Measurements from ENCODE around the gene FARP1.

FARP1 gene

GRCh38 chr13:98349731-98350305 is 206.9 kb downstream of the FARP1 start:
- TF ChIP-seq, protein P1, sequence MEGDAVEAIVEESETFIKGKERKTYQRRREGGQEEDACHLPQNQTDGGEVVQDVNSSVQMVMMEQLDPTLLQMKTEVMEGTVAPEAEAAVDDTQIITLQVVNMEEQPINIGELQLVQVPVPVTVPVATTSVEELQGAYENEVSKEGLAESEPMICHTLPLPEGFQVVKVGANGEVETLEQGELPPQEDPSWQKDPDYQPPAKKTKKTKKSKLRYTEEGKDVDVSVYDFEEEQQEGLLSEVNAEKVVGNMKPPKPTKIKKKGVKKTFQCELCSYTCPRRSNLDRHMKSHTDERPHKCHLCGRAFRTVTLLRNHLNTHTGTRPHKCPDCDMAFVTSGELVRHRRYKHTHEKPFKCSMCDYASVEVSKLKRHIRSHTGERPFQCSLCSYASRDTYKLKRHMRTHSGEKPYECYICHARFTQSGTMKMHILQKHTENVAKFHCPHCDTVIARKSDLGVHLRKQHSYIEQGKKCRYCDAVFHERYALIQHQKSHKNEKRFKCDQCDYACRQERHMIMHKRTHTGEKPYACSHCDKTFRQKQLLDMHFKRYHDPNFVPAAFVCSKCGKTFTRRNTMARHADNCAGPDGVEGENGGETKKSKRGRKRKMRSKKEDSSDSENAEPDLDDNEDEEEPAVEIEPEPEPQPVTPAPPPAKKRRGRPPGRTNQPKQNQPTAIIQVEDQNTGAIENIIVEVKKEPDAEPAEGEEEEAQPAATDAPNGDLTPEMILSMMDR (IDR thresholded peaks at IDR 0.05; ENCODE audit: borderline replicate concordance, insufficient read depth, low read depth, low read length) = no peak
- H3K4me3 ChIP-seq (ENCODE audit: low read depth, low read length) = no peak overlapping the region

- TF ChIP-seq, protein P1 (IDR thresholded peaks at IDR 0.05; ENCODE audit: borderline replicate concordance, insufficient read depth, low read depth, low read length) = no peak
- H3K4me3 ChIP-seq (ENCODE audit: low read depth, low read length) = no peak overlapping the region
These were observed 207.9 kb downstream of the FARP1 start for GRCh38 chr13:98350746-98351330.

DNA sequence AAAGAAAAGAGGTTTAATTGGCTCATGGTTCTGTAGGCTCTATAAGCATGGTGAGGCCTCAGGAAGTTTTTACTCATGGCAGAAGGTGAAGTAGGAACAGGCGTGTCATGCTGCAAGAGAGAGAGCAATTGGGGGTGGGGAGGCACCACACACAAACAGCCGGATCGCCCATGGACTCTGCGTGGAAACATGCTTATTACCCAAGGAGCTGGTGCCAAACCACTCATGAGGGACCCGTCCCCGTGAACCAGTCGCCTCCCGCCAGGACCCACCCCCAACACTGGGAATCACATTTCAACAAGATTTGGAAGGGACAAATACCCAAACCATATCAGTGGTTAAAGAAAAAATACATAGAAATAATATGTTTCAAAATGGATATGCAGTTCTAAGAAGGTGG is 208.7 kb downstream of the FARP1 start:
- no peak overlapping the region for H3K4me3 ChIP-seq (ENCODE audit: low read depth, low read length)
- TF ChIP-seq, protein P1 (IDR thresholded peaks at IDR 0.05; ENCODE audit: borderline replicate concordance, insufficient read depth, low read depth, low read length) = no peak

GRCh38 chr13:98352226-98352625 is 209.3 kb downstream of the FARP1 start:
- no peak overlapping the region for H3K4me3 ChIP-seq (ENCODE audit: low read depth, low read length)
- TF ChIP-seq, protein P1 (IDR thresholded peaks at IDR 0.05; ENCODE audit: borderline replicate concordance, insufficient read depth, low read depth, low read length) = no peak

- no peak overlapping the region for H3K4me3 ChIP-seq (ENCODE audit: low read depth, low read length)
- TF ChIP-seq, protein P1 (IDR thresholded peaks at IDR 0.05; ENCODE audit: borderline replicate concordance, insufficient read depth, low read depth, low read length) = no peak
These were observed 210.9 kb downstream of the FARP1 start for GRCh38 chr13:98353750-98354149.

- TF ChIP-seq, protein P1 (IDR thresholded peaks at IDR 0.05; ENCODE audit: borderline replicate concordance, insufficient read depth, low read depth, low read length) = no peak
- no peak overlapping the region for H3K4me3 ChIP-seq (ENCODE audit: low read depth, low read length)
These were observed 216.0 kb downstream of the FARP1 start for GRCh38 chr13:98358937-98359336.

DNA sequence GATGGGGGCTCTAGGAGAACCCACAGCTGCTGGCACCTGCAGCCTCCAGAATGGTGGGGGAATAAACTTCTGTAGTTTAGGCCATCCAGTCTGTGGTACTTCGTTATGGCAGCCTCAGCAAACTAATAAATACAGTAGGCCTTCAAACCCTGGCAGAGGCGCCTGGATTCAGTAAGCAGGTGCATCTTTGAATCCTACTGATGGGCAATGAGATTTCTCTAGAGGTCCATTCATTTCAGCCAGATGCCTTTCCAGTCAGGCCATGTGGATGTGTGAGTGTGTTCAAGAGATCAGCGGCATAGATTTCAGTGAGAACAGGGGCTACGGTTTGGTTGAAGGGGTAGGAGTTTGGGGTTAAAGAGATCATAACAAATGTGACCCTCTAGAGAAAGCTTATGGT is 217.7 kb downstream of the FARP1 start:
- TF ChIP-seq, protein P1 (IDR thresholded peaks at IDR 0.05; ENCODE audit: borderline replicate concordance, insufficient read depth, low read depth, low read length) = no peak
- H3K4me3 ChIP-seq (ENCODE audit: low read depth, low read length) = no peak overlapping the region

Measured in GM12875 (cell line).